ENCODE data around the gene NMRK2.
"Not testable (repeated sequence)": the region's sequence is repeated elsewhere in the genome, so short reads cannot be mapped to it uniquely, and the experiment has no call there.

NMRK2 gene
- long read RNA-seq, donor 1: 0 reads
- long read RNA-seq, donor 2: 0 reads
- long read RNA-seq, donor 3: 0 reads
- long read RNA-seq, donor 4: 0 reads
- long read RNA-seq, donor 5: 0 reads
- long read RNA-seq, donor 6: 0 reads
- long read RNA-seq, donor 7: 0 reads
- long read RNA-seq, donor 8: 0 reads

GRCh38 chr19:3932931-3933810, at the start of gene NMRK2:
Gene NMRK2, plus strand, starts transcription at chr19:3933069. Its CDS starts 603 bp downstream, at chr19:3933672.
- DNase-seq: no peak

GRCh38 chr19:3890591-3890990, 42.3 kb upstream of the NMRK2 start:
- DNase-seq: no peak

GRCh38 chr19:3893509-3894179, 39.2 kb upstream of the NMRK2 start:
- DNase-seq: no peak

GRCh38 chr19:3894959-3895358, 37.9 kb upstream of the NMRK2 start:
- DNase-seq: not testable (repeated sequence)

GRCh38 chr19:3895788-3896187, 37.1 kb upstream of the NMRK2 start:
- no peak for DNase-seq

GRCh38 chr19:3897936-3898335, 34.9 kb upstream of the NMRK2 start:
- no peak for DNase-seq

GRCh38 chr19:3898426-3898825, 34.4 kb upstream of the NMRK2 start:
- DNase-seq: no peak

GRCh38 chr19:3899531-3900294, 33.2 kb upstream of the NMRK2 start:
- DNase-seq: no peak

- DNase-seq: no peak
Observed at GRCh38 chr19:3902317-3902973, 30.4 kb upstream of the NMRK2 start.

GRCh38 chr19:3904233-3904632, 28.6 kb upstream of the NMRK2 start:
- DNase-seq: no peak

GRCh38 chr19:3907626-3908265, 25.1 kb upstream of the NMRK2 start:
- DNase-seq: no peak

GRCh38 chr19:3908266-3909054, 24.4 kb upstream of the NMRK2 start:
- DNase-seq: no peak

- no peak for DNase-seq
Observed at GRCh38 chr19:3910105-3910504, 22.8 kb upstream of the NMRK2 start.

- no peak for DNase-seq
Observed at GRCh38 chr19:3914199-3914598, 18.7 kb upstream of the NMRK2 start.

GRCh38 chr19:3916033-3916432, 16.8 kb upstream of the NMRK2 start:
- DNase-seq: no peak

GRCh38 chr19:3919793-3920192, 13.1 kb upstream of the NMRK2 start:
- DNase-seq: no peak

- DNase-seq: no peak
Observed at GRCh38 chr19:3923096-3923758, 9.6 kb upstream of the NMRK2 start.

- DNase-seq: no peak
Observed at GRCh38 chr19:3923912-3924311, 9.0 kb upstream of the NMRK2 start.

GRCh38 chr19:3931041-3931440, 1.8 kb upstream of the NMRK2 start:
- no peak for DNase-seq

Data from right kidney (tissue), 9 donors.